HG02885 (cell line): ENCODE results near the gene SETX.
"Not testable (repeated sequence)": the region's sequence is repeated elsewhere in the genome, so short reads cannot be mapped to it uniquely, and the experiment has no call there.

ENCODE experiments used
- ATAC-seq: cut with Tn5 transposase; IDR thresholded peaks from one replicate; pipeline ENCODE4 v1.9.1; 2021; ENCODE audit warnings: mild to moderate bottlenecking; ENCODE audit not compliant: unreplicated experiment, poor library complexity

The SETX gene

GRCh38 chr9:132288361-132288760 is 66.4 kb downstream of the SETX start:
- no peak for ATAC-seq

GRCh38 chr9:132287256-132287760 is 67.5 kb downstream of the SETX start:
- ATAC-seq, result no peak

GRCh38 chr9:132283863-132284262 is 70.9 kb downstream of the SETX start:
- no peak for ATAC-seq

- ATAC-seq, result no peak
Measured at GRCh38 chr9:132283165-132283564, 71.6 kb downstream of the SETX start.

- ATAC-seq, result no peak
Measured at GRCh38 chr9:132274861-132275260, 79.9 kb downstream of the SETX start.

- ATAC-seq, result not testable (repeated sequence)
Measured at GRCh38 chr9:132269704-132270516, 84.9 kb downstream of the SETX start.

- no peak for ATAC-seq
Measured at GRCh38 chr9:132268725-132269352, 85.9 kb downstream of the SETX start.

- ATAC-seq, result no peak
Measured at GRCh38 chr9:132267660-132268059, 87.1 kb downstream of the SETX start.

- ATAC-seq, result no peak
Measured at GRCh38 chr9:132266017-132266416, 88.8 kb downstream of the SETX start.

GRCh38 chr9:132260846-132261245 is 93.9 kb downstream of the SETX start:
- ATAC-seq, result no peak

GRCh38 chr9:132250324-132251262 is 104.2 kb downstream of the SETX start:
- ATAC-seq, result no peak

GRCh38 chr9:132249690-132250089 is 105.1 kb downstream of the SETX start:
- ATAC-seq, result no peak

- ATAC-seq, result no peak
Measured at GRCh38 chr9:132249123-132249522, 105.7 kb downstream of the SETX start.

- ATAC-seq, result no peak
Measured at GRCh38 chr9:132247942-132248341, 106.8 kb downstream of the SETX start.

GRCh38 chr9:132245465-132245864 is 109.3 kb downstream of the SETX start:
- no peak for ATAC-seq

- no peak for ATAC-seq
Measured at GRCh38 chr9:132244582-132245455, 110.0 kb downstream of the SETX start.

- ATAC-seq, result no peak
Measured at GRCh38 chr9:132243156-132244074, 111.4 kb downstream of the SETX start.

GRCh38 chr9:132242621-132243155 is 112.1 kb downstream of the SETX start:
- no peak for ATAC-seq
